ENCODE measurements around the gene ERN2. TPM values are rescaled to one million over a fixed set of nuclear protein-coding genes. Genes with fewer than 3 reads are reported as not detected.
A peak's percentile ranks its signal among the peaks of the same experiment; 100 is the strongest.

ERN2 gene
- total and polyA plus RNA-seq, 2 of the 13 experiments (the other 11 are each of a cell fraction or from before 2014, with no cell fraction given): 2.2 to 3.5 TPM

GRCh38 chr16:23694644-23695373 is 18.2 kb downstream of the ERN2 start (continued):
- TF ChIP-seq ZNF280B (CRISPR knock-in tag; IDR thresholded peaks at IDR 0.05; ENCODE audit: borderline replicate concordance) (peak; percentile 69), ZNF792 (CRISPR knock-in tag; IDR thresholded peaks at IDR 0.05) (no peak), TIGD3 (CRISPR knock-in tag; IDR thresholded peaks at IDR 0.05; ENCODE audit: borderline replicate concordance) (0 out of 2 replicates have a peak, but pooled peaks have one; percentile 30), SAFB2 (CRISPR knock-in tag; IDR thresholded peaks at IDR 0.05; ENCODE audit: borderline replicate concordance, low read depth) (peak; percentile 65; the same call in 1 of the 2 replicates), ZNF343 (CRISPR knock-in tag; IDR thresholded peaks at IDR 0.05) (0 out of 2 replicates have a peak, but pooled peaks have one; percentile 33), ZKSCAN1 (IDR thresholded peaks at IDR 0.05; ENCODE audit: low read length) (no peak), MBNL3 (CRISPR knock-in tag; conservative IDR thresholded peaks at IDR 0.05) (no peak), ZKSCAN5 (CRISPR knock-in tag; IDR thresholded peaks at IDR 0.05) (peak; percentile 84; the same call in 1 of the 2 replicates), KDM5B (CRISPR knock-in tag; IDR thresholded peaks at IDR 0.05; ENCODE audit: borderline replicate concordance) (peak; percentile 92), HOXA5 (CRISPR knock-in tag; IDR thresholded peaks at IDR 0.05) (no peak), ZSCAN31 (CRISPR knock-in tag; IDR thresholded peaks at IDR 0.05; ENCODE audit: low read depth) (peak; percentile 54; the same call in 1 of the 2 replicates), PHB2 (IDR thresholded peaks at IDR 0.05; ENCODE audit: partially characterized antibody) (no peak), PBX2 (CRISPR knock-in tag; IDR thresholded peaks at IDR 0.05) (no peak), RERE (CRISPR knock-in tag; IDR thresholded peaks at IDR 0.05; ENCODE audit: low read depth) (no peak; the same call in 1 of the 2 replicates), FOXA3 (CRISPR knock-in tag; IDR thresholded peaks at IDR 0.05) (no peak), DDIT3 (CRISPR knock-in tag; IDR thresholded peaks at IDR 0.05) (no peak), ATRX (CRISPR knock-in tag; IDR thresholded peaks at IDR 0.05; ENCODE audit: borderline replicate concordance) (no peak), CEBPG (CRISPR knock-in tag; IDR thresholded peaks at IDR 0.05) (no peak), KDM1A (CRISPR knock-in tag; IDR thresholded peaks at IDR 0.05) (no peak), MTA3 (CRISPR knock-in tag; IDR thresholded peaks at IDR 0.05) (no peak)

Data from HepG2 (cell line).